Tibial artery (tissue), 4 donors: ENCODE data around the gene HRH1.
"Not testable (repeated sequence)": the region's sequence is repeated elsewhere in the genome, so short reads cannot be mapped to it uniquely, and the experiment has no call there.

Source experiments
- DNase-seq, 2 donors: peaks; one replicate each; pipeline ENCODE4 v3.0.0-alpha.2; 2019
- H3K27ac ChIP-seq, 2 donors: fragments of 200-600 bp; sonication (generic) in 1 of 2; 1 replicate in 1 of 2; 2 replicates in 1 of 2; pipeline ENCODE4 v1.5.1; 2018 to 2019; ENCODE audit warnings: mild to moderate bottlenecking in 1 of 2
- H3K27me3 ChIP-seq, 2 donors: fragments of 200-600 bp; sonication (generic) in 1 of 2; one replicate each; pipeline versions ENCODE4 v1.5.1 to v1.6.0; 2016 to 2019
- H3K36me3 ChIP-seq, 3 donors: fragments of 200-600 bp; sonication (generic) in 2 of 3; one replicate each; pipeline ENCODE4 v1.5.1; 2016 to 2019; ENCODE audit warnings: mild to moderate bottlenecking in 2 of 3
- H3K4me1 ChIP-seq, 4 donors: fragments of 200-600 bp; sonication (generic) in 2 of 4; 1 replicate in 3 of 4; 2 replicates in 1 of 4; pipeline ENCODE4 v1.5.1; 2016 to 2019
- H3K4me3 ChIP-seq, 2 donors: fragments of 200-600 bp; sonication (generic) in 1 of 2; 1 replicate in 1 of 2; 2 replicates in 1 of 2; pipeline ENCODE4 v1.5.1; 2018 to 2019; ENCODE audit warnings: mild to moderate bottlenecking in 2 of 2
- H3K9me3 ChIP-seq, 3 donors: fragments of 200-600 bp; sonication (generic) in 1 of 3; one replicate each; pipeline ENCODE4 v1.5.1; 2016 to 2019
- intact Hi-C: fragments of 100-400 bp; cut with DNase I; formaldehyde crosslinking; loops from one replicate; pipeline ENCODE4 v1.15.0; 2023; ENCODE audit warnings: low total_unique reads
- TF ChIP-seq, protein P1 (sequence below), 2 experiments: fragments of 200-600 bp in 1 of 2; fragments of 450-650 bp in 1 of 2; IDR thresholded peaks; one replicate each; pipeline ENCODE4 v1.5.1; 2017 to 2019; ENCODE audit warnings: antibody characterized with exemption in 2 of 2, mild to moderate bottlenecking in 1 of 2, moderate library complexity in 1 of 2

The HRH1 gene

DNA sequence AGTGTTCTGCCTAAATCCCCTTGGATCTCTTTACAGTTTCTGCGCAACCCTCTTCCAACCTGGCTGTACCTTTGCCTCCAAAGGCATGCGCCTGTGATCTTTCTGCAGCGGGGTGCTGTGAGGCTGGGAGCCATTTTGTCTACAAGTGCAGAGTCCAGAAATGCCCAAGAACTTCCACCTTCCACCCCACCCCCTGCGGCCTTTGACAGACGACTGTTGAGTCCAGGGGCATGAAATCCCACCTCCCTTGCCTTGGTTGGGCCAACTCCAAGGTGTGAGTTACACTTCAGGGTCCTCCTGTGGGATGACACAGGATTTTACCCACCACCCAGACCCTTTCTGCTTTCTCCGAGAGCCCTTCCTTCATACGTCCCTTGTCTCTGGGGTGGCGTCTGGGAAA lies 24.1 kb downstream of the HRH1 start:
- Histone ChIP-seq H3K36me3 (no peaks in the 10 kb centered on the region), H3K9me3 (no peaks in the 10 kb centered on the region), H3K27me3 (no peaks in the 10 kb centered on the region), H3K27ac (no peak overlapping the region), H3K4me1 (peaks cover 0 to 33% (median 11%) of the 10 kb centered on the region in 4 donors), H3K4me3 (no peak overlapping the region)
- peak in 1 of 2 donors; percentile 59 for DNase-seq
- TF ChIP-seq, protein P1, sequence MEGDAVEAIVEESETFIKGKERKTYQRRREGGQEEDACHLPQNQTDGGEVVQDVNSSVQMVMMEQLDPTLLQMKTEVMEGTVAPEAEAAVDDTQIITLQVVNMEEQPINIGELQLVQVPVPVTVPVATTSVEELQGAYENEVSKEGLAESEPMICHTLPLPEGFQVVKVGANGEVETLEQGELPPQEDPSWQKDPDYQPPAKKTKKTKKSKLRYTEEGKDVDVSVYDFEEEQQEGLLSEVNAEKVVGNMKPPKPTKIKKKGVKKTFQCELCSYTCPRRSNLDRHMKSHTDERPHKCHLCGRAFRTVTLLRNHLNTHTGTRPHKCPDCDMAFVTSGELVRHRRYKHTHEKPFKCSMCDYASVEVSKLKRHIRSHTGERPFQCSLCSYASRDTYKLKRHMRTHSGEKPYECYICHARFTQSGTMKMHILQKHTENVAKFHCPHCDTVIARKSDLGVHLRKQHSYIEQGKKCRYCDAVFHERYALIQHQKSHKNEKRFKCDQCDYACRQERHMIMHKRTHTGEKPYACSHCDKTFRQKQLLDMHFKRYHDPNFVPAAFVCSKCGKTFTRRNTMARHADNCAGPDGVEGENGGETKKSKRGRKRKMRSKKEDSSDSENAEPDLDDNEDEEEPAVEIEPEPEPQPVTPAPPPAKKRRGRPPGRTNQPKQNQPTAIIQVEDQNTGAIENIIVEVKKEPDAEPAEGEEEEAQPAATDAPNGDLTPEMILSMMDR (IDR thresholded peaks at IDR 0.05) = no peak
- intact Hi-C loops = no loop called here

DNA sequence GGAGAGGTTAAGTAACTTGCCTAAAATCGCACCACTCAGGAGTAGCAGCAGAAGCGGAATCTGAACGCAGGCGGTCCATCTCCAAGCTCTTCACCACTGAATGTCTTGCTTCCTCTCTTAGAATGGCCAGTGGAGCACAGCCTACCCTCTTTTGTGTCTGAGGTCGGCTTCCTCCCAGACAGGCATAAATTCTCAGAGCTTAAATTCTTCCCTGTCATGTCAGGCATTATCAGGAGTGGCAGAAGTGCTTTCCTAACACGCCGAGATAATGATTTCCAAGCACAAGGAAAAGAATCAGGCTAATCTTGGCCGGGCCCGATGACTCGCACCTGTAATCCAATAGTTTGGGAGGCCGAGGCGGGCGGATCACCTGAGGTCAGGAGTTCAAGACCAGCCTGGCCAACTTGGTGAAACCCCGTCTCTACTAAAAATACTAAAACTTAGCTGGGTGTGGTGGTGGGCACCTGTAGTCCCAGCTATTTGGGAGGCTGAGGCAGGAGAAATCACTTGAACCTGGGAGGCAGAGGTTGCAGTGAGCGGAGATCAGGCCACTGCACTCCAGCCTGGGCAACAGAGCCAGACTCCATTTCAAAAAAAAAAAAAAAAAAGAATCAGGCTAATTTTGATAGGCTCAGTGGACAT lies 30.2 kb downstream of the HRH1 start:
- peak in 1 of 2 donors; percentile 62 for DNase-seq
- H3K9me3 ChIP-seq, intact Hi-C loops, H3K27me3 ChIP-seq, H3K36me3 ChIP-seq, H3K4me3 ChIP-seq: not testable (repeated sequence)
- H3K4me1 ChIP-seq = peaks cover 0 to 72% (median 41%) of the 10 kb centered on the region in 4 donors
- peak overlapping the region; percentile 67 to 78 for H3K27ac ChIP-seq

DNA sequence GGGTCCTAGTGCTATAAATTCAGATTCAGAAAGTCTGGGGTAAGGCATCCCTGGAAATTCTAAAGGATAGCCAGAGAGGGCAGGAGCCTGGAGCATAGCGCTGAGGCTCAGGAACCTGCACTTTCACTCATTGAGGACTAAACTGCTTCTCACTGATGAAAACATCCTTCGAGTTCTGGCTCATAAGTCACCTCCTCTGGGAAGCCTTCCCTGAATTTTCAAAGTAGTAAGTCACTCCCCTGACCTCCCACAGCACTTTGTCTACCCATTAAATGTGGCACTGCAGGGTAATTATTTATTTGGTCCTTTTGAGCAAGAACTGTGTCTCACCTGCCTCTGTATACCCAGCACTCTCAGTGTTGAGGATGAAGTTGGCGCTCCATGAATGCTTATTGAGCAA lies 30.9 kb downstream of the HRH1 start:
- TF ChIP-seq, protein P1 (IDR thresholded peaks at IDR 0.05) = no peak
- peak in 1 of 2 donors; percentile 15 for DNase-seq
- H3K4me1 ChIP-seq = peaks cover 0 to 77% (median 41%) of the 10 kb centered on the region in 4 donors
- no peaks in the 10 kb centered on the region for H3K9me3 ChIP-seq
- no peaks in the 10 kb centered on the region for H3K36me3 ChIP-seq
- peak overlapping the region in 1 of 2 donors; percentile 31 for H3K4me3 ChIP-seq
- intact Hi-C loops = no loop called here
- peak overlapping the region; percentile 67 to 78 for H3K27ac ChIP-seq
- no peaks in the 10 kb centered on the region for H3K27me3 ChIP-seq

DNA sequence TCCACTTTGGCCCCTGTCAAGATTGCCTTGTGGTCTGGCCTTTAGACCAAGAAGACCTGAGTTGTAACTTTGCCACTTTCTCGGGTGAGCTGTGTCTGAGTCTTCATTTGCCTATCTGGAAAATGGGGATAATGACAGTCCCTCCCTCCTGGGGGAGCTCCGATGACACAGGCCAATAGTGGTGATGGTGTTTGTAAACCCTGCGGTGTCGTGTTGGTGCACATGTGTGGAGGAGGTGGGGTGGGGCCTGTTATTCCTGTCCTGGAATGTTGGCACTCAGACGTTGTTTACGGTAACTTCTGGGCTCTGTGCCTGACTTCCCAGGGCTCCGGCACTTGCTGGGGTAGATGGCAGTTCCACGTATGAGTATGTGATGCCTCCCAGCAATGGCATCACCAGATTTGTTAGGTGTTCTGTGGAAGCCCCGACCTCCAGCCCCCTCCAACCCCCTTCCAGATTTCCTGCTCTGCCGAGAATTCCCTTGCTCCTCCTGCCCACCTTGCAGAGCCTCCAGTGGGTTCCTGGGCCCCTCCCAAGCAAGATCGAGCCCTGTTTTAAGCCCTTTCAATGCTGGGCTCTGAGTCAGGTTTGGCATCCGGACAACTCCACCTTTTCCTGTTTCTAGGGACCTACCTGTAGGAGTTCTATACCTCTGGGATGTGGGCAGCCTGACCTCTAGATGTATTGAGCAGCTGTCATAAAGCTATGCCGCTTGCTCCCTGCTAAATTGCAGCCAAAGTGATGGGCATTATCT lies 31.4 kb downstream of the HRH1 start:
- peak overlapping the region; percentile 16 to 31 for H3K4me3 ChIP-seq
- no peaks in the 10 kb centered on the region for H3K27me3 ChIP-seq
- no peaks in the 10 kb centered on the region for H3K36me3 ChIP-seq
- no peaks in the 10 kb centered on the region for H3K9me3 ChIP-seq
- intact Hi-C loops = no loop called here
- DNase-seq = peak; percentile 79 to 90
- TF ChIP-seq, protein P1 (IDR thresholded peaks at IDR 0.05) = no peak
- H3K27ac ChIP-seq = peak overlapping the region; percentile 67 to 78
- H3K4me1 ChIP-seq = peaks cover 0 to 77% (median 41%) of the 10 kb centered on the region in 4 donors

DNA sequence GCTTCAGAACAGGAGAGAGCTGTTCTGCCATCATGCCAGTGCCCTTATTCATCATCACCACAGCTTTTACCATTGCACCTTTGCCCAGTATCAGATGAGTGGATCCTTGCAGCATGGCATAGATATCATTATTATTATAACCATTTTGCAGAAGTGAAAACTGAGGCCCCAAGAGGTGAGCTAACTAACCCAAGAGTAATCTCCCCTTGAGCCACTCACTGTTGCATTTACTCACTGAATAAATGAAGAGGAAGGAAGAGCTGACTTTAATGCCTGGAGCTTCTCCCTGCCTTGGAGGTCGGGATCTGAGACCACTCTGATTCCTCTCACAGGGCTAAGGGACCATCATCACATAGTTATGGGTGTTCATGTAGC lies 32.0 kb downstream of the HRH1 start:
- intact Hi-C loops = no loop called here

More for the DNA sequence above, 32.0 kb downstream of the HRH1 start:
- Histone ChIP-seq H3K36me3 (no peaks in the 10 kb centered on the region), H3K9me3 (no peaks in the 10 kb centered on the region), H3K4me1 (peaks cover 0 to 77% (median 41%) of the 10 kb centered on the region in 4 donors), H3K4me3 (no peak overlapping the region), H3K27me3 (no peaks in the 10 kb centered on the region), H3K27ac (peak overlapping the region; percentile 67 to 78)
- TF ChIP-seq, protein P1 (IDR thresholded peaks at IDR 0.05) = no peak
- DNase-seq = no peak
